Testis (tissue), 3 donors: Measurements from ENCODE around the gene MRPS16. TPM values are rescaled to one million over a fixed set of nuclear protein-coding genes. Genes with fewer than 3 reads are reported as not detected.

Source experiments
- DNase-seq: peaks from one replicate; pipeline ENCODE4 v3.0.0-alpha.2; 2019
- H3K27ac ChIP-seq, 2 donors: fragments of 200-600 bp; sonication (generic); one replicate each; pipeline ENCODE4 v1.5.1; 2019
- H3K27me3 ChIP-seq: fragments of 200-600 bp; sonication (generic); one replicate; pipeline ENCODE4 v1.5.1; 2019
- H3K36me3 ChIP-seq: fragments of 200-600 bp; sonication (generic); one replicate; pipeline ENCODE4 v1.5.1; 2017; ENCODE audit warnings: low read depth; ENCODE audit errors: missing control alignments
- H3K4me1 ChIP-seq: fragments of 200-600 bp; sonication (generic); one replicate; pipeline ENCODE4 v1.5.1; 2019
- H3K4me3 ChIP-seq, 2 donors: fragments of 200-600 bp; sonication (generic); one replicate each; pipeline ENCODE4 v1.5.1; 2017 to 2019
- H3K9me3 ChIP-seq: fragments of 200-600 bp; sonication (generic); one replicate; pipeline ENCODE4 v1.5.1; 2017
- CTCF ChIP-seq, 3 experiments: fragments of 450-650 bp in 2 of 3; fragments of 200-600 bp in 1 of 3; sonication (generic) in 1 of 3; IDR thresholded peaks; one replicate each; pipeline ENCODE4 v1.5.1; 2016 to 2019; ENCODE audit warnings: antibody characterized with exemption in 3 of 3, mild to moderate bottlenecking in 2 of 3, moderate library complexity in 1 of 3
- POLR2A ChIP-seq: fragments of 450-650 bp; IDR thresholded peaks from one replicate; pipeline ENCODE4 v1.6.1; 2017; ENCODE audit warnings: antibody characterized with exemption, mild to moderate bottlenecking, moderate library complexity
- WGBS, 2 donors: methylation state at CpG; one replicate each; pipeline ENCODE4 v1.1.5; 2018; 5-methylcytosine and 5-hydroxymethylcytosine counted together
- intact Hi-C: fragments of 100-400 bp; cut with DNase I; formaldehyde crosslinking; loops from one replicate; pipeline ENCODE4 v1.15.1; 2023; ENCODE audit warnings: low total_unique reads
- polyA plus RNA-seq: library from polyadenylated mRNA; stranded (reverse); fragments of 350-450 nt; fragmentation: Illumina TruSeq; extraction: RNeasy Lipid Tissue Mini Kit (QIAGEN cat#74804); gene quantifications from one replicate; pipeline ENCODE4 v1.2.3, GENCODE V29; 2014; ENCODE audit warnings: low read depth, low replicate concordance; ENCODE audit not compliant: insufficient read depth
- total RNA-seq, 2 donors: library from RNA; depleted of rRNA; stranded (reverse); fragments of >200 nt; gene quantifications; one replicate each; pipeline ENCODE4 v1.2.3, GENCODE V29; 2016

The MRPS16 gene
- total and polyA plus RNA-seq, 3 donors from 2014 or later, result 45.7 to 83.5 (median 59.6) TPM

- no peaks in the 10 kb centered on the region for H3K4me1 ChIP-seq
These were observed 36.7 kb downstream of the MRPS16 start for GRCh38 chr10:73215749-73216148.

GRCh38 chr10:73211106-73211811, 41.2 kb downstream of the MRPS16 start:
- 91 to 93% methylated on average over 4 of the region's 4 CpGs for WGBS, 2 donors
- intact Hi-C loops, result no loop called here
- H3K36me3 ChIP-seq, result no peaks in the 10 kb centered on the region
- no peaks in the 10 kb centered on the region for H3K9me3 ChIP-seq
- H3K4me1 ChIP-seq, result no peaks in the 10 kb centered on the region
- no peak for TF ChIP-seq CTCF (IDR thresholded peaks at IDR 0.05)
- no peak for TF ChIP-seq POLR2A
- H3K27me3 ChIP-seq, result no peaks in the 10 kb centered on the region
- no peak overlapping the region for H3K4me3 ChIP-seq
- H3K27ac ChIP-seq, result no peak overlapping the region
- no peak for DNase-seq

More at GRCh38 chr10:73215749-73216148, 36.7 kb downstream of the MRPS16 start:
- Histone ChIP-seq H3K27ac (no peak overlapping the region), H3K27me3 (no peaks in the 10 kb centered on the region), H3K4me3 (no peak overlapping the region), H3K36me3 (no peaks in the 10 kb centered on the region), H3K9me3 (no peaks in the 10 kb centered on the region)
- 96 to 97% methylated on average over 1 of the region's 1 CpG for WGBS, 2 donors
- no peak for TF ChIP-seq CTCF (IDR thresholded peaks at IDR 0.05)
- TF ChIP-seq POLR2A, result no peak
- no peak for DNase-seq
- intact Hi-C loops, result no loop called here

GRCh38 chr10:73210395-73211105, 41.9 kb downstream of the MRPS16 start:
- no peaks in the 10 kb centered on the region for H3K27me3 ChIP-seq

GRCh38 chr10:73209705-73210104, 42.7 kb downstream of the MRPS16 start:
- H3K27me3 ChIP-seq, result no peaks in the 10 kb centered on the region
- H3K4me3 ChIP-seq, result no peak overlapping the region
- no peak for DNase-seq
- H3K27ac ChIP-seq, result no peak overlapping the region
- intact Hi-C loops, result no loop called here
- no peaks in the 10 kb centered on the region for H3K4me1 ChIP-seq
- no peaks in the 10 kb centered on the region for H3K9me3 ChIP-seq
- H3K36me3 ChIP-seq, result no peaks in the 10 kb centered on the region
- 79 to 86% methylated on average over 1 of the region's 1 CpG for WGBS, 2 donors
- TF ChIP-seq POLR2A (no peak), CTCF (IDR thresholded peaks at IDR 0.05) (no peak)

More at GRCh38 chr10:73210395-73211105, 41.9 kb downstream of the MRPS16 start:
- no peak for DNase-seq
- no peaks in the 10 kb centered on the region for H3K9me3 ChIP-seq
- no peaks in the 10 kb centered on the region for H3K4me1 ChIP-seq
- TF ChIP-seq CTCF (IDR thresholded peaks at IDR 0.05) (no peak), POLR2A (no peak)
- H3K4me3 ChIP-seq, result no peak overlapping the region
- WGBS, 2 donors, result 91 to 96% methylated on average over 3 of the region's 3 CpGs
- H3K27ac ChIP-seq, result no peak overlapping the region
- no peaks in the 10 kb centered on the region for H3K36me3 ChIP-seq
- intact Hi-C loops, result no loop called here
